ENCODE results near the gene TMEM163. TPM values are rescaled to one million over a fixed set of nuclear protein-coding genes. Genes with fewer than 3 reads are reported as not detected.

TMEM163 gene
- total and polyA plus RNA-seq, 2 of the 13 experiments (the other 11 are each of a cell fraction or from before 2014, with no cell fraction given): 0.05 TPM; not detected in 1

DNA sequence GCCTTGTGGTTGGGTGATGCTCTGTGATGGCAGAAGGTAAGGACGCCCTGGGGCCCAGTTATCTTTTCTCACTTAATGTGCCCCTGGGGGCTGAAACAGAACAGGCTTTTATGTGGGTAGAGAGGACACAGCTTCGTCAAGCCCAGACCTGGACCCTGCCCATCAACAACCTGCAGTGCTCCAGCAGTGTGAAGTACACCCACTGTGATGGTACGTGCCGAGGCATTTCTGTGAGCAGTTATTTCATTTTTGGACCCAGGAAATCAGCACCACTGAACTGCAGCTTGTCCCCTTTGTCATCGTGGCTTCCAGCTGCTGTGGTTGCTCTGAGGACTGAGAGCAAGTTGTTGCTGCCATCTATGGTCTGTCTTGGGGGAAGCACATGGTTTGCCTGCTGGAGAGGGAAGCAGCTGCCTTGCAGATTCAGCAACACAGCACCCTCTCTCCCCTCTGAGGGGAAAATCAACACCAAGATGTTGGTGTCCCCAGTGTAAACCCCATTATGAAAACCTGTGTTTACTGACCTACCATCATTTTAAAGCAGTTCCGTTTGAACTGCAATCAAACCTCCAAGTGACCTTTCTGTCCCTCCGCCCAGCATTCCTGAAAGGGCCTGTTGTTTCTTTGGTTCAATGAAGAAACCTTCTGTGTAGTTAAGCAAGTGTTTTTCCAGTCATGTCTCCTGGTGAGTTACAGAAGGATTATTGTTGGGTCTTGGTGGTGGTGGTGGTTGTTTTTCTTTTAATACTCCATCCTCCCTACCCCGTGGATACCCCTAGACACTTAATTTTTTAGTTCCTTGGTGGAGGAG is 306.8 kb downstream of the TMEM163 start (continued):
- TF ChIP-seq, protein P1, sequence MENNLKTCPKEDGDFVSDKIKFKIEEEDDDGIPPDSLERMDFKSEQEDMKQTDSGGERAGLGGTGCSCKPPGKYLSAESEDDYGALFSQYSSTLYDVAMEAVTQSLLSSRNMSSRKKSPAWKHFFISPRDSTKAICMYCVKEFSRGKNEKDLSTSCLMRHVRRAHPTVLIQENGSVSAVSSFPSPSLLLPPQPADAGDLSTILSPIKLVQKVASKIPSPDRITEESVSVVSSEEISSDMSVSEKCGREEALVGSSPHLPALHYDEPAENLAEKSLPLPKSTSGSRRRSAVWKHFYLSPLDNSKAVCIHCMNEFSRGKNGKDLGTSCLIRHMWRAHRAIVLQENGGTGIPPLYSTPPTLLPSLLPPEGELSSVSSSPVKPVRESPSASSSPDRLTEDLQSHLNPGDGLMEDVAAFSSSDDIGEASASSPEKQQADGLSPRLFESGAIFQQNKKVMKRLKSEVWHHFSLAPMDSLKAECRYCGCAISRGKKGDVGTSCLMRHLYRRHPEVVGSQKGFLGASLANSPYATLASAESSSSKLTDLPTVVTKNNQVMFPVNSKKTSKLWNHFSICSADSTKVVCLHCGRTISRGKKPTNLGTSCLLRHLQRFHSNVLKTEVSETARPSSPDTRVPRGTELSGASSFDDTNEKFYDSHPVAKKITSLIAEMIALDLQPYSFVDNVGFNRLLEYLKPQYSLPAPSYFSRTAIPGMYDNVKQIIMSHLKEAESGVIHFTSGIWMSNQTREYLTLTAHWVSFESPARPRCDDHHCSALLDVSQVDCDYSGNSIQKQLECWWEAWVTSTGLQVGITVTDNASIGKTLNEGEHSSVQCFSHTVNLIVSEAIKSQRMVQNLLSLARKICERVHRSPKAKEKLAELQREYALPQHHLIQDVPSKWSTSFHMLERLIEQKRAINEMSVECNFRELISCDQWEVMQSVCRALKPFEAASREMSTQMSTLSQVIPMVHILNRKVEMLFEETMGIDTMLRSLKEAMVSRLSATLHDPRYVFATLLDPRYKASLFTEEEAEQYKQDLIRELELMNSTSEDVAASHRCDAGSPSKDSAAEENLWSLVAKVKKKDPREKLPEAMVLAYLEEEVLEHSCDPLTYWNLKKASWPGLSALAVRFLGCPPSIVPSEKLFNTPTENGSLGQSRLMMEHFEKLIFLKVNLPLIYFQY (CRISPR knock-in tag; IDR thresholded peaks at IDR 0.05; ENCODE audit: borderline replicate concordance): no peak; the same call in 1 of the 2 replicates
- TF ChIP-seq, protein P2, sequence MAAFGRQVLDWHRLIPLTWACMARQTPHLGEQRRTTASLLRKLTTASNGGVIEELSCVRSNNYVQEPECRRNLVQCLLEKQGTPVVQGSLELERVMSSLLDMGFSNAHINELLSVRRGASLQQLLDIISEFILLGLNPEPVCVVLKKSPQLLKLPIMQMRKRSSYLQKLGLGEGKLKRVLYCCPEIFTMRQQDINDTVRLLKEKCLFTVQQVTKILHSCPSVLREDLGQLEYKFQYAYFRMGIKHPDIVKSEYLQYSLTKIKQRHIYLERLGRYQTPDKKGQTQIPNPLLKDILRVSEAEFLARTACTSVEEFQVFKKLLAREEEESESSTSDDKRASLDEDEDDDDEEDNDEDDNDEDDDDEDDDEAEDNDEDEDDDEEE (CRISPR knock-in tag; IDR thresholded peaks at IDR 0.05): no peak; the same call in 1 of the 2 replicates
- TF ChIP-seq GATAD1 (CRISPR knock-in tag; IDR thresholded peaks at IDR 0.05): peak; percentile 67
- TF ChIP-seq CREB1 (IDR thresholded peaks at IDR 0.05): no peak
- TF ChIP-seq CREB1 (CRISPR knock-in tag; IDR thresholded peaks at IDR 0.05): peak; percentile 83; the same call in 1 of the 2 replicates
- TF ChIP-seq ZMYM2 (CRISPR knock-in tag; IDR thresholded peaks at IDR 0.05): no peak
- TF ChIP-seq, protein P3, sequence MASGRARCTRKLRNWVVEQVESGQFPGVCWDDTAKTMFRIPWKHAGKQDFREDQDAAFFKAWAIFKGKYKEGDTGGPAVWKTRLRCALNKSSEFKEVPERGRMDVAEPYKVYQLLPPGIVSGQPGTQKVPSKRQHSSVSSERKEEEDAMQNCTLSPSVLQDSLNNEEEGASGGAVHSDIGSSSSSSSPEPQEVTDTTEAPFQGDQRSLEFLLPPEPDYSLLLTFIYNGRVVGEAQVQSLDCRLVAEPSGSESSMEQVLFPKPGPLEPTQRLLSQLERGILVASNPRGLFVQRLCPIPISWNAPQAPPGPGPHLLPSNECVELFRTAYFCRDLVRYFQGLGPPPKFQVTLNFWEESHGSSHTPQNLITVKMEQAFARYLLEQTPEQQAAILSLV (CRISPR knock-in tag; IDR thresholded peaks at IDR 0.05; ENCODE audit: borderline replicate concordance): peak; percentile 90; the same call in 1 of the 2 replicates
- no peak for TF ChIP-seq ZNF775 (CRISPR knock-in tag; IDR thresholded peaks at IDR 0.05; ENCODE audit: borderline replicate concordance)
- TF ChIP-seq ZNF772 (CRISPR knock-in tag; IDR thresholded peaks at IDR 0.05): peak; percentile 37; the same call in 1 of the 2 replicates
- peak; percentile 63 for TF ChIP-seq HNF4G (IDR thresholded peaks at IDR 0.05; ENCODE audit: borderline replicate concordance, low read depth, low read length)
- TF ChIP-seq HNF4G (CRISPR knock-in tag; IDR thresholded peaks at IDR 0.05; ENCODE audit: borderline replicate concordance, low read depth): peak; percentile 61; the same call in 1 of the 2 replicates
- TF ChIP-seq, protein P4, sequence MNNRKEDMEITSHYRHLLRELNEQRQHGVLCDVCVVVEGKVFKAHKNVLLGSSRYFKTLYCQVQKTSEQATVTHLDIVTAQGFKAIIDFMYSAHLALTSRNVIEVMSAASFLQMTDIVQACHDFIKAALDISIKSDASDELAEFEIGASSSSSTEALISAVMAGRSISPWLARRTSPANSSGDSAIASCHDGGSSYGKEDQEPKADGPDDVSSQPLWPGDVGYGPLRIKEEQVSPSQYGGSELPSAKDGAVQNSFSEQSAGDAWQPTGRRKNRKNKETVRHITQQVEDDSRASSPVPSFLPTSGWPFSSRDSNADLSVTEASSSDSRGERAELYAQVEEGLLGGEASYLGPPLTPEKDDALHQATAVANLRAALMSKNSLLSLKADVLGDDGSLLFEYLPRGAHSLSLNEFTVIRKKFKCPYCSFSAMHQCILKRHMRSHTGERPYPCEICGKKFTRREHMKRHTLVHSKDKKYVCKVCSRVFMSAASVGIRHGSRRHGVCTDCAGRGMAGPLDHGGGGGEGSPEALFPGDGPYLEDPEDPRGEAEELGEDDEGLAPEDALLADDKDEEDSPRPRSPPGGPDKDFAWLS (CRISPR knock-in tag; IDR thresholded peaks at IDR 0.05; ENCODE audit: borderline replicate concordance): no peak; the same call in 1 of the 2 replicates
- TF ChIP-seq ZNF547 (CRISPR knock-in tag; IDR thresholded peaks at IDR 0.05): no peak
- peak; percentile 48; the same call in 1 of the 2 replicates for TF ChIP-seq CBFB (CRISPR knock-in tag; IDR thresholded peaks at IDR 0.05)
- TF ChIP-seq SAP130 (CRISPR knock-in tag; IDR thresholded peaks at IDR 0.05; ENCODE audit: low read depth): peak; percentile 95
- no peak for TF ChIP-seq ZNF136 (CRISPR knock-in tag; IDR thresholded peaks at IDR 0.05; ENCODE audit: low read depth)
- TF ChIP-seq, protein P5, sequence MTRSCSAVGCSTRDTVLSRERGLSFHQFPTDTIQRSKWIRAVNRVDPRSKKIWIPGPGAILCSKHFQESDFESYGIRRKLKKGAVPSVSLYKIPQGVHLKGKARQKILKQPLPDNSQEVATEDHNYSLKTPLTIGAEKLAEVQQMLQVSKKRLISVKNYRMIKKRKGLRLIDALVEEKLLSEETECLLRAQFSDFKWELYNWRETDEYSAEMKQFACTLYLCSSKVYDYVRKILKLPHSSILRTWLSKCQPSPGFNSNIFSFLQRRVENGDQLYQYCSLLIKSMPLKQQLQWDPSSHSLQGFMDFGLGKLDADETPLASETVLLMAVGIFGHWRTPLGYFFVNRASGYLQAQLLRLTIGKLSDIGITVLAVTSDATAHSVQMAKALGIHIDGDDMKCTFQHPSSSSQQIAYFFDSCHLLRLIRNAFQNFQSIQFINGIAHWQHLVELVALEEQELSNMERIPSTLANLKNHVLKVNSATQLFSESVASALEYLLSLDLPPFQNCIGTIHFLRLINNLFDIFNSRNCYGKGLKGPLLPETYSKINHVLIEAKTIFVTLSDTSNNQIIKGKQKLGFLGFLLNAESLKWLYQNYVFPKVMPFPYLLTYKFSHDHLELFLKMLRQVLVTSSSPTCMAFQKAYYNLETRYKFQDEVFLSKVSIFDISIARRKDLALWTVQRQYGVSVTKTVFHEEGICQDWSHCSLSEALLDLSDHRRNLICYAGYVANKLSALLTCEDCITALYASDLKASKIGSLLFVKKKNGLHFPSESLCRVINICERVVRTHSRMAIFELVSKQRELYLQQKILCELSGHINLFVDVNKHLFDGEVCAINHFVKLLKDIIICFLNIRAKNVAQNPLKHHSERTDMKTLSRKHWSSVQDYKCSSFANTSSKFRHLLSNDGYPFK (CRISPR knock-in tag; IDR thresholded peaks at IDR 0.05; ENCODE audit: borderline replicate concordance): peak; percentile 74
- peak; percentile 70; the same call in 1 of the 2 replicates for TF ChIP-seq ZNF567 (CRISPR knock-in tag; IDR thresholded peaks at IDR 0.05; ENCODE audit: borderline replicate concordance)

All from HepG2 (cell line).